Cerebellar nuclear complex (tissue), 1 donor: ENCODE measurements around the gene RBPMS2.

Source experiments
- DNase-seq, 2 experiments: peaks; one replicate each; lab custom pipeline; 2025; lab: John Stamatoyannopoulos, UW

RBPMS2 gene

GRCh38 chr15:64691896-64692565, 83.4 kb downstream of the RBPMS2 start:
- DNase-seq, result no peak

- DNase-seq, result no peak
Observed at GRCh38 chr15:64690578-64691296, 84.7 kb downstream of the RBPMS2 start.

- DNase-seq, result no peak
Observed at GRCh38 chr15:64690008-64690407, 85.4 kb downstream of the RBPMS2 start.
